ENCODE results near the gene TMC8.
A peak's percentile ranks its signal among the peaks of the same experiment; 100 is the strongest.
"Not testable (repeated sequence)": the region's sequence is repeated elsewhere in the genome, so short reads cannot be mapped to it uniquely, and the experiment has no call there.

Gene TMC8

GRCh38 chr17:78138204-78139060 lies 7.9 kb downstream of the TMC8 start:
- no peak for FAIRE-seq

- not testable (repeated sequence) for FAIRE-seq
These were observed 9.2 kb downstream of the TMC8 start for GRCh38 chr17:78139861-78140168.

DNA sequence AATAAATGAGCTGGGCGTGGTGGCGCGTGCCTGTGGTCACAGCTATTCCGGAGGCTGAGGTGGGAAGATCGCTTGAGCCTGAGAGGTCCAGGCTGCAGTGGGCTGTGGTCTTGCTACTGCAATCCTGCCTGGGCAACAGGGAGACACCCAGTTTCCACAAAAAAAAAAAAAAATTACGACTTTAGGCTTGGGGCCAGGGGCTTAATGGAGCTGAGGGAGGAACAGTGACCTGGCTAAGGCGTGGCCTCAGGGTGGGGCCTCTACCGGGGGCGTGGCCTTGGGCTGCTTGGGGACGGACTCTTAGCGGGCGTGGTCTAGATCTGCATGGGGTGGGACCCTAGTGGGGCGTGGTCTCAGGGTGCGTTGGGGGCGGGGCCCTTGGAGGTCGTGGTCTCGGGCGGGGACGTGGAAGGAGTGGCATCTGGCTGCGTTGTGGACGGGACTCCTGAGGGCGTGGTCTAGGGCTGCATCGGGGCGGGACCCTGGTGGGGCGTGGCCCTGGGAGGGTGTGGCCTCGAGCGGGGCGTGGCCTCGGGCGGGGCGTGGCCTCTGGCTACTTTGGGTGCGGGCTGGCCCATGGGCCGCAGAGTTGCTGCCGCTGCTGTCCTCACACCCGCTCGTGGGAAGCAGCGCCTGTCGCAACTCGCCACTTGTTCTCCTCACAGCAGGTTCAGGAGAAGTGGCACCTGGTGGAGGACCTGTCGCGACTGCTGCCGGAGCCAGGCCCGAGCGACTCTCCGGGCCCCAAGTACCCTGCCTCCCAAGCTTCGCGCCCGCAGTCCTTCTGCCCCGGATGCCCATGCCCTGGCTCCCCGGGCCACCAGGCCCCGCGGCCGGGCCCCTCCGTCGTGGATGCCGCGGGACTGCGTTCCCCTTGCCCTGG lies 9.8 kb downstream of the TMC8 start:
- FAIRE-seq = no peak

DNA sequence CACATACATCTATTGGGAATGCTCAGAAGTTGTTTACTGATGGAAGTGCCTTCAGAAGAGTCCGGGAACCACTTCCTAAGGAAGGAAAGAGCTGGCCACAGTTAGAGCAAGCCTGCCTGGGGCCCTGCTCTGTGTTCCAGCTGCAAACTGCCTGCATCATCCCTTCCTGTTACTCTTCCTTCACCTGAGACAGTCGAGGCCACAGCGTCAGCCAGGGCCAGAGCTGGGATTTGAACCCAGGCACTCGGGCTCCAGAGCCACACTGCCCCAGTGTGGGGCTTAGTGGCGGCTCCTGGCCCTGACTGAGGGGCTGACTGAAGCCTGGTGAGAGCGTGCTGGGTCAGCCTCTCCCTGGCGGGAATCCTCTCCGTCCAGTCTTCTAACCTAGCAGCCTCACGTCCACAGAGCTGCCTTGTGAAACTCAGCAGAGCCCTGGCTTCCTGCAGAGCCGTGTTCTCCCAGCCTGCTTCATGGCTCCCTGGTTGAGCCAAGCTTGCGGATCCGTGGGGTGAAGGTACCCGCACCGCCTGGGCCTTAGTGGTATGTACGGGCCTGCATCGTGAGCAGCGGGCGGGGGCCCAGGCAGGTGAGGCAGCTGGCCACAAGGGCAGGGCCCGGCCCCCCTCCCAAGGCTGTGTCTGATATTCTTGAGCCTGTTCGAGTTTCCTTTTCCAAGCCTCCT lies 11.0 kb downstream of the TMC8 start:
- FAIRE-seq = no peak

DNA sequence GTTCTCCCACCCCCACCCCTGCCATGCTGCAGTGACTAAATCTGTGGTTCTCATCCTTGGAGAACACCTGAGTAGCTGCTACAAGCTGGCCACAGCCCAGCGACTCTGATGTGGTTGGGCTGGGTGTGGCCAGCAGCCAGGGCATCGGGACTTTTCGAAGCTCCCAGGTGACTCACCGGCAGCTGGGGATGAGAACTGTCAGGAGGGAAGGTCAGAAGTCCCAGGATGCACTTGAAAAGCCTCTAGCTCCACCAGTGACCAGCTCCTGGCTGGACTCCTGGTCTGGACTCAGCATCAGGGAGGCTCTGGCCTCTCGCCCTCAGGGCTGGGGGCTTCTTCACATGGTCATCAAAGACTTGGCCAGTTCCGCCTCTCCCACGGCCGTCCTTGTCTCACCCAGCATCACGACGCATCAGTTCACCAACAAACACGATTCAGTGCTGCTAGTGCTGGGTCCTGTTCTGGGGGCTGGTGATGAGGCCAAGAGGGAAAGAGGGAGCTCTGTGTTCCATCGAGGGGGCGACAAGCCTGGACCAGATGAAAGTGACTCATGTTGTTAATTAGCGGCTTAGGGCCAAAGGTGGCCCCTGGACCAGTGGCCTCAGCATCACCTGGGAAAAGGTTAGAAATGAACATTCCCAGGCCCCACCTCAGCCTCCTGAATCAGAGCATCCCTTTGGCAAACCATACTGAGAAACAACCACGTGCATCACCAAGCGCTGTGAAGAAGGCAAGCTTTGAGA lies 11.7 kb downstream of the TMC8 start:
- FAIRE-seq = no peak

- FAIRE-seq = no peak
These were observed 12.9 kb downstream of the TMC8 start for GRCh38 chr17:78143214-78144146.

- FAIRE-seq = peak; percentile 72
These were observed 13.7 kb downstream of the TMC8 start for GRCh38 chr17:78144147-78144719.

GRCh38 chr17:78144736-78145641 lies 14.4 kb downstream of the TMC8 start:
- FAIRE-seq = no peak

DNA sequence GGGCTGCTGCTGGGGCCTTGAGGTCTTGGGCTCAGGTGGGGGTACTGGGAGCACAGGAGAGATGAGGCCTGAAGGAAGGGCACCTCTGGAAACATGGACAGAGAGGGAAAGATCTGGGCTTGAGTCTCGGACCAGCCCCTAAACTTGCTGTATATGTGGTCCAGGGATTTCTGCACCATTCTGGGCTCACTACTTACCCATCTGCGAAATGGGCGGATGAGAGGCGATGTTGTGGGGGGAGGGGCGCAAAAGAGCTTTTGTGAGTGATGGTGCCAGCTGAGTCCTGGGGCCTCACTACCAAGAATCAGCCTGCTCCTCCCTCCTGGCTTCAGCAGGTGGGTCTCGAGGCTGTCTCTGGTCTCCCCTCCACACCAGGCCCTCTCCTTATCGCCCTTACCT lies 15.9 kb downstream of the TMC8 start:
- no peak for FAIRE-seq

GRCh38 chr17:78146881-78147280 lies 16.3 kb downstream of the TMC8 start:
- no peak for FAIRE-seq

- no peak for FAIRE-seq
These were observed 16.9 kb downstream of the TMC8 start for GRCh38 chr17:78147315-78147998.

GRCh38 chr17:78148286-78149016 lies 17.9 kb downstream of the TMC8 start:
- FAIRE-seq = no peak

DNA sequence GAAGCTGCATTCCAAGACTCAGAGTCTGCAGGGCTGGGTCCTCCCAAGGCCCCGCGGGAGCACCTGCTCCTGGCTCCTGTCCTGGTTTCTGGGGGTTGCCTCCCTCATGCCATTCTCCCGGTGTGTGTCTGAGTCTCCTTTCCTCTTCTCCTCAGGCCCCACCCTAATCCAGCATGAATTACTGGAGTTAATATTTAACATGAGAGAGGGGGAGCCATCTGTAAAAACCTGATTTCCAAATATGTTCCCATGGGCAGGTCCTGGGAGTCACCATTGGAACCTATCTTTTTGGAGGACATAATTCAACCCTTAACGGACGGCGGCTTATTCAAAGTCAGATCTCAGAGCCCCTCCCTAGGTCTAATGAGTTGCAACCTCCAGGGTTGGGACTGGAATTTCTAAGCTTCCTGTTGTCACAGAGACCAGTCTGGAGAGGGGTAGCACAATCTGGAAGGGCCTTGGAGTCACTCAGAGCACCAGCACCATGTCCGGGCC lies 21.0 kb downstream of the TMC8 start:
- no peak for FAIRE-seq

- no peak for FAIRE-seq
These were observed 24.6 kb downstream of the TMC8 start for GRCh38 chr17:78154903-78155811.

GRCh38 chr17:78159575-78160158 lies 29.1 kb downstream of the TMC8 start:
- FAIRE-seq = no peak

- no peak for FAIRE-seq
These were observed 33.5 kb downstream of the TMC8 start for GRCh38 chr17:78163881-78164747.
